GM12878 (cell line): ENCODE results near the gene PTPMT1.

Source experiments
- BACH1 ChIP-seq: fragments of 450-650 bp; IDR thresholded peaks from 2 replicates; pipeline ENCODE4 v1.6.1; 2017; ENCODE audit warnings: mild to moderate bottlenecking, borderline replicate concordance
- BHLHE40 ChIP-seq, 2 experiments: fragments of 450-650 bp in 1 of 2; IDR thresholded peaks; 2 replicates each; pipeline ENCODE4 v1.6.1; 2011 to 2017; ENCODE audit warnings: low read depth in 2 of 2, borderline replicate concordance in 1 of 2, improper control_type of control experiment in 1 of 2, low read length in 1 of 2, mild to moderate bottlenecking in 1 of 2
- CTCF ChIP-seq, 3 experiments: IDR thresholded peaks in 2 of 3; conservative IDR thresholded peaks in 1 of 3; 2 replicates each; pipeline ENCODE4 v1.5.1; 2011; ENCODE audit warnings: low read depth in 3 of 3, low read length in 3 of 3, mild to moderate bottlenecking in 3 of 3, control low read depth in 2 of 3, moderate library complexity in 2 of 3, inconsistent platforms in 1 of 3, mixed read lengths in 1 of 3; ENCODE audit not compliant: control insufficient read depth in 2 of 3, insufficient read depth in 1 of 3; ENCODE audit errors: extremely low read depth in 1 of 3
- EZH2 ChIP-seq: IDR thresholded peaks from 2 replicates; pipeline ENCODE4 v1.6.1; 2012; ENCODE audit warnings: low read depth, mild to moderate bottlenecking, control low read depth, inconsistent platforms, low read length, borderline replicate concordance; ENCODE audit not compliant: control insufficient read depth
- HDAC2 ChIP-seq: fragments of 200-600 bp; sonication (generic); IDR thresholded peaks from 2 replicates; pipeline ENCODE4 v1.6.1; 2017
- JUND ChIP-seq: IDR thresholded peaks from 2 replicates; pipeline ENCODE4 v1.6.1; 2012; ENCODE audit warnings: low read depth, mild to moderate bottlenecking, low read length, improper control_type of control experiment, moderate library complexity
- POLR2AphosphoS5 ChIP-seq: IDR thresholded peaks from 2 replicates; pipeline ENCODE4 v1.6.1; 2011; ENCODE audit warnings: mild to moderate bottlenecking, low read length, inconsistent platforms
- RAD21 ChIP-seq: IDR thresholded peaks from 2 replicates; pipeline ENCODE4 v1.6.1; 2011; ENCODE audit warnings: mild to moderate bottlenecking, low read depth, low read length, moderate library complexity; ENCODE audit not compliant: insufficient read depth
- RCOR1 ChIP-seq: conservative IDR thresholded peaks from 2 replicates; pipeline ENCODE4 v1.6.1; 2012; ENCODE audit warnings: low read depth, low read length, improper control_type of control experiment

- TF ChIP-seq RAD21 (no peak), BACH1 (no peak), HDAC2 (no peak), CTCF (IDR thresholded peaks at IDR 0.05 in 2 of 3, conservative IDR thresholded peaks at IDR 0.05 in 1 of 3; ENCODE audit: control insufficient read depth in 2 of 3, extremely low read depth in 1 of 3, insufficient read depth in 1 of 3, low read depth in 3 of 3, low read length in 3 of 3) (no peak), POLR2AphosphoS5 (no peak), BHLHE40 (IDR thresholded peaks at IDR 0.05; ENCODE audit: borderline replicate concordance in 1 of 2, low read depth in 2 of 2, low read length in 1 of 2) (no peak), JUND (no peak), EZH2 (no peak), RCOR1 (no peak)
Measured at GRCh38 chr11:47592251-47592650, 26.9 kb downstream of the PTPMT1 start.
